RWPE1 (cell line): ENCODE data around the gene LHX3.
"Not testable (repeated sequence)": the region's sequence is repeated elsewhere in the genome, so short reads cannot be mapped to it uniquely, and the experiment has no call there.

Experiments
- CTCF ChIA-PET: fragments of 350-600 bp; sonication (Branson Sonifier 250); formaldehyde crosslinking; extraction: SDS; loops from one replicate; lab custom pipeline; 2021; lab: Yijun Ruan, JAX
- POLR2A ChIA-PET: fragments of 400-600 bp; formaldehyde crosslinking; extraction: SDS; loops from one replicate; lab custom pipeline; 2020; ENCODE audit warnings: antibody characterized with exemption; ENCODE audit not compliant: low non-redundant PET; lab: Yijun Ruan, JAX
- DNase-seq: peaks from one replicate; pipeline ENCODE4 v3.0.0; 2012; ENCODE audit warnings: low spot score
- H3K27ac ChIP-seq: fragments of 450-650 bp; 2 replicates; pipeline ENCODE4 v1.5.1; 2017
- TF ChIP-seq, protein P1 (sequence below): fragments of 450-650 bp; conservative IDR thresholded peaks from 2 replicates; pipeline ENCODE4 v1.5.1; 2017; ENCODE audit warnings: low read depth, mild to moderate bottlenecking

The LHX3 gene

DNA sequence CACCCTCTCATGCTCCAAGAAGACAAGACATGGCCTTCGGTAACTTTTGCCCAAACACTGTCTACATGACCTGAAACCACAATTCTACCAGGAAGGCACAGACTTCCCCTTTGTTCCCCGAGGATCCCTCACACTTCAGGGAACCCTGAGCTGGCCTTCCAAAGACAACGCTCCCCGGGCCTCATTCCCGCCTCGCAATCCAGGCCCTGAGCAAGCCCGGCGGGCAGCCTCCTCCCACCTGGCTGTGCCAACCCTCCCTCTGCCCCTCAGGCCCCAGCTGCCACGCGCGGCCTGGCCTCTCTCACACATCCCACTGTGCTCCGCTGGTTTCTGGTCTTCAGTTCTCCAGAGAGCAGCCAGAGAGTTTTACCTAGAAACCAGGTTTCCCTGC is 33.4 kb upstream of the LHX3 start:
- DNase-seq, result no peak
- TF ChIP-seq, protein P1, sequence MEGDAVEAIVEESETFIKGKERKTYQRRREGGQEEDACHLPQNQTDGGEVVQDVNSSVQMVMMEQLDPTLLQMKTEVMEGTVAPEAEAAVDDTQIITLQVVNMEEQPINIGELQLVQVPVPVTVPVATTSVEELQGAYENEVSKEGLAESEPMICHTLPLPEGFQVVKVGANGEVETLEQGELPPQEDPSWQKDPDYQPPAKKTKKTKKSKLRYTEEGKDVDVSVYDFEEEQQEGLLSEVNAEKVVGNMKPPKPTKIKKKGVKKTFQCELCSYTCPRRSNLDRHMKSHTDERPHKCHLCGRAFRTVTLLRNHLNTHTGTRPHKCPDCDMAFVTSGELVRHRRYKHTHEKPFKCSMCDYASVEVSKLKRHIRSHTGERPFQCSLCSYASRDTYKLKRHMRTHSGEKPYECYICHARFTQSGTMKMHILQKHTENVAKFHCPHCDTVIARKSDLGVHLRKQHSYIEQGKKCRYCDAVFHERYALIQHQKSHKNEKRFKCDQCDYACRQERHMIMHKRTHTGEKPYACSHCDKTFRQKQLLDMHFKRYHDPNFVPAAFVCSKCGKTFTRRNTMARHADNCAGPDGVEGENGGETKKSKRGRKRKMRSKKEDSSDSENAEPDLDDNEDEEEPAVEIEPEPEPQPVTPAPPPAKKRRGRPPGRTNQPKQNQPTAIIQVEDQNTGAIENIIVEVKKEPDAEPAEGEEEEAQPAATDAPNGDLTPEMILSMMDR, result no peak
- CTCF ChIA-PET, result interaction anchor here (0.6 kb wide), 1 partner anchor 10 kb away, joined by 3 read pairs; no protein-coding TSS in a partner anchor
- H3K27ac ChIP-seq, result peak overlapping the region; percentile 40
- POLR2A ChIA-PET, result no interaction called here

DNA sequence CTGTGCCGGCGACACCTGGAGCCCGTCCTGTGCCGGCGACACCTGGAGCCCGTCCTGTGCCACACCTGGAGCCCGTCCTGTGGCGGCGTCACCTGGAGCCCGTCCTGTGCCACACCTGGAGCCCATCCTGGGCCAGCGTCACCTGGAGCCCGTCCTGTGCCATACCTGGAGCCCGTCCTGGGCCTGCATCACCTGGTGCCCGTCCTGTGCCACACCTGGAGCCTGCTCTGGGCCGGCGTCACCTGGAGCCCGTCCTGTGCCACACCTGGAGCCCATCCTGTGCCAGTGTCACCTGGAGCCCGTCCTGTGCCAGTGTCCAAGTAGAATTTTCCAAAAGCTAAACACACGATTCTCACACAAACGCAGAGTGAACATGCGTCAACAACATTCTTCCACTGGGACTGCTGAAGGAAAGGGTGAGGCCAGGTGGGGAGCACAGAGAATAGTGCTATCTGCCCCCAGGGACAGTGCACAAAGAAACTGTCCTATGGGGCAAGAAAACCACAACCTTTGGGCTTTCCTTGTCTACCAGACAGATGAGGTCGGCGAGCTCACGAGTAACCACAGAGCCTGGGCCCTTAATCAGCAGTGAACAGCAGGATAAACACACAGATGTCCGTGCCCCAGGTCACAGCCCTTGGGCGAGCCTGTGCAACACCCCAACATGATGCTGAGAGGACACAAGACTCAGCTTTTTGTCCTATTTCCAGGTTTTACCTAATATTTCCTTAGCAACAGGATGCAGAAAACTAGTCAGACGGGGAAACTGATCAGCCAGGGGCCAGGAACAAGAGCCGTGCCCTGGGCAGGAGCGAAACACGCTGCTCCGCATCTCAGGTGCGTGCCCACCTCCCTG is 32.8 kb upstream of the LHX3 start:
- no peak for DNase-seq
- TF ChIP-seq, protein P1, result no peak
- CTCF ChIA-PET, result interaction anchor here (0.6 kb wide), 2 partner anchors 10 to 1213 kb away, joined by 3 read pairs; no protein-coding TSS in a partner anchor
- POLR2A ChIA-PET, result no interaction called here
- H3K27ac ChIP-seq, result peak overlapping the region; percentile 40

DNA sequence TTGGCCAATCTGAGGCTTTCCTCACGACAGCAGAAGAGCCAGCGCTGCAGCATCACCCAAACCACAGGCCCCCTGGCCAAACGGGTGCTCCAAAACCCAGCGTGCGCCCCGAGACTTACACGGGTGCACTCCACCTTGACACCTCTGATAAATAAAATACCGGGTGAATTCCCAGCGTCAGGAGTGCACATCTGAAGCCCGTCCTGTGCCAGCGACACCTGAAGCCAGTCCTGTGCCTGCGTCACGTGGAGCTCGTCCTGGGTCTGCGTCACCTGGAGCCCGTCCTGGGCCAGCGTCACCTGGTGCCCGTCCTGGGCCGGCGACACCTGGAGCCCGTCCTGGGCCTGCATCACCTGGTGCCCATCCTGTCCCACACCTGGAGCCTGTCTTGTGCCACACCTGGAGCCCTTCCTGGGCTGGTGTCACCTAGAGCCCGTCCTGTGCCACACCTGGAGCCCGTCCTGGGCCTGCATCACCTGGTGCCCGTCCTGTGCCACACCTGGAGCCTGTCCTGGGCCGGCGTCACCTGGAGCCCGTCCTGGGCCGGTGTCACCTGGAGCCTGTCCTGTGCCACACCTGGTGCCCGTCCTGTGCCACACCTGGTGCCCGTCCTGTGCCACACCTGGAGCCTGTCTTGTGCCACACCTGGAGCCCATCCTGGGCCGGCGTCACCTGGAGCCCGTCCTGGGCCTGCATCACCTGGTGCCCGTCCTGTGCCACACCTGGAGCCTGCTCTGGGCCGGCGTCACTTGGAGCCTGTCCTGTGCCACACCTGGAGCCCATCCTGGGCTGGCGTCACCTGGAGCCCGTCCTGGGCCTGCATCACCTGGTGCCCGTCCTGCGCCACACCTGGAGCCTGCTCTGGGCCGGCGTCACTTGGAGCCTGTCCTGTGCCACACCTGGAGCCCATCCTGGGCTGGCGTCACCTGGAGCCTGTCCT is 31.8 kb upstream of the LHX3 start:
- DNase-seq, POLR2A ChIA-PET, H3K27ac ChIP-seq, CTCF ChIA-PET: not testable (repeated sequence)

DNA sequence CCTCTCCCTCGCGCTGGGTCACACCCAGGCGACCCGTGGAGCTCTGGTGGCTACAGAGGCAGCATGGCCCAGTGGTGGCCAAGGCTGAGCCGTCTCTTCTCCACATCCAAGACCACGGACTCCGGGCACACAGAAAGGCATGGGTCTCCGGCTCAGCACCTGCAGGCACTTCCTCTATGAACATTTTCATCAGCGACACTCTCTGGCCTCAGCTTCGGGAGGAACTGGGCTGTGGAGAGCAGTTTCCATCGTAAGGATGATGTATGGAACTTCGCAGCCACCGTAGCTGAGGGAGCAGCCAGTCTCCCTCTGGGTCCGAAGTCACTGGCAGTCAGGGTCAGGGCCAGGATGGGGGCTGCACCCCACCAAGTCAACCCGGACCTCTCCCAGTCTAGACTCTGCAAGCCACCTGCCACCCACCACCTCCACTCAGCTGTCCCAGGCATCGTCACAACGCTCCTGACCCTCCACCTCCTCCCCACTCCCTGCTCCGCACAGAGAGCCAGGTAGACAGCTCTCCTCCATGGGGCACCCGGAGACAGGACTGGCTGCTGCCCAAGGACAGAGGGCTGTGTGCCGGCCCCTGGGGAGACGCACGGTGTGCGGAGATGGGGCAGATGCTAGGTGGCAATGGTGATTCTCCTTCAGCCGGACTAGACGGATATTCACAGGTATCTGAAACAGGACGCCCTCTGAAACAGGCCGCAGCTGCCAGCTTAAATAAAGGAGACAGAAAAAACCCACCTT is 31.0 kb upstream of the LHX3 start:
- POLR2A ChIA-PET, result no interaction called here
- TF ChIP-seq, protein P1, result no peak

DNA sequence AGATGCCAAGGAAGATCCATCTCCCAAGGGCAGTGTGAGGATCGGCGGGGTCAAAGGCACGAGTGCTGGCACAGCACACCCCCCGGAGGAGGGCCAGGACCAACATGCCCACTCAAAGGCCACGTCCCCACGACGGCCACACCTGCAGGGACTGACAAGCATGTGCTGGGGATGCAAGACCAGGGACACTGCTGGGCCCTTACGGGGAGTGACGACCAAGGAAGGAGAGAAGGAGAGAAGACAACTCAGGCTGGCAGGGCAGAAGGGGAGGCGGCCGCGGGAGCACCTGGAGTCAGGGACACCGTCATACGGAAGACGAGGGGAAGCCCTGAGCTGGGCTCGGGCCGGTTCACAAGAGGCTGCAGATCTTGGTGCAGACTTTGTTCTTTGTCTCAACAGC is 30.2 kb upstream of the LHX3 start:
- POLR2A ChIA-PET, result no interaction called here
- DNase-seq, result no peak
- CTCF ChIA-PET, result interaction anchor here (0.6 to 1.3 kb wide), 2 partner anchors 9 to 380 kb away, joined by 3 to 5 read pairs; no protein-coding TSS in a partner anchor
- H3K27ac ChIP-seq, result no peak overlapping the region
- TF ChIP-seq, protein P1, result no peak

More for the DNA sequence above, 31.0 kb upstream of the LHX3 start:
- no peak for DNase-seq
- H3K27ac ChIP-seq, result no peak overlapping the region
- CTCF ChIA-PET, result no interaction called here

DNA sequence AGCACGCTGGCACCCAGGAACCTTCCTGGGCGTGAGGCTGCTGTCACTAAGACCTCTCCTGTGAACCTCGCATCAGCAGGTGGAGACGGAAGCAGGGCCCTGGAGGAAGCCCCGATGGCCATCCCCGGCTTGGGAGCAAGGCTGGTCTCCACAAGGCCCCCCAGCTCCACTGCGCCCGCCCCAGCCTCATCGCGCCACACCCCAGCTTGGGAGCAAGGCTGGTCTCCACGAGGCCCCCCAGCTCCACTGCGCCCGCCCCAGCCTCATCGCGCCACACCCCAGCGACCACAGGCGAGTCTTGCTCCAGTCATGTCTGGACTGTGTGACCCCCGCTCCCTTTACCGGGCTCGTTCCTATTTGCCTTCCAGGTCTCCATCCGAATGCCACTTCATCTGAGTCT is 29.7 kb upstream of the LHX3 start:
- POLR2A ChIA-PET, result no interaction called here
- CTCF ChIA-PET, result interaction anchor here (0.7 to 1.3 kb wide), 2 partner anchors 9 to 265 kb away, joined by 3 to 5 read pairs; no protein-coding TSS in a partner anchor

More for the DNA sequence above, 29.7 kb upstream of the LHX3 start:
- H3K27ac ChIP-seq, result no peak overlapping the region
- DNase-seq, result no peak
- TF ChIP-seq, protein P1, result no peak
